Erythroblast (primary cell): Measurements from ENCODE around the gene WDR81.
A peak's percentile ranks its signal among the peaks of the same experiment; 100 is the strongest.

Source experiments
- DNase-seq, 2 experiments: peaks; one replicate each; lab custom pipeline; 2025; lab: John Stamatoyannopoulos, UW
- GATA1 ChIP-seq: IDR thresholded peaks from 2 replicates; pipeline ENCODE4 v1.6.1; 2011; ENCODE audit warnings: low read depth, mild to moderate bottlenecking, control low read depth, low read length, moderate library complexity
- POLR2A ChIP-seq: IDR thresholded peaks from 2 replicates; pipeline ENCODE4 v1.6.1; 2011; ENCODE audit warnings: mild to moderate bottlenecking, low read length

Gene WDR81

GRCh38 chr17:1779571-1780131 lies 55.1 kb downstream of the WDR81 start:
- no peak for TF ChIP-seq POLR2A
- no peak for TF ChIP-seq GATA1
- DNase-seq, result no peak

GRCh38 chr17:1782171-1782567 lies 57.7 kb downstream of the WDR81 start:
- no peak for DNase-seq
- TF ChIP-seq GATA1 (no peak), POLR2A (no peak)

DNA sequence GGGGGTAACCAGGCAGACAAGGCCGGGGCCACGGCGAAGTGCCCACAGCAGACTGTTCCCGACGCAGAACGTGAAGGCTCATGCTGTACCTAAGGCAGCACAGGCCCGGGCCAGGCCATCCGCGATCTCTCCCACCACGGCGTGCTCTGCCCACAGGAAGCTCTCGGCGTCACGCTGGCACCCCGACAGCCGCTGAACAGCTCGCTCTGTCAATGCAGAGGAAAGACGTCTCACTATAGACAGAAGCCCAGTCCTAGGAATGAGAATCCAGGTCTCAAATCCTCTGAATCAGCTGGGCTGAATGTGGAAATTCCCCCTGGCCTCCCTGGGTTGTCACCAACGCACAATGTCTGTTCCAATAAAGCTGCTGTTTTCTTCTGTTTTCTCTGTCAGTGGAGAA lies 58.8 kb downstream of the WDR81 start:
- TF ChIP-seq POLR2A (no peak), GATA1 (no peak)
- DNase-seq, result no peak

GRCh38 chr17:1783834-1784611 lies 59.5 kb downstream of the WDR81 start:
- peak; percentile 34 for TF ChIP-seq POLR2A
- TF ChIP-seq GATA1, result no peak
- peak; percentile 84 to 87 for DNase-seq

GRCh38 chr17:1785930-1786329 lies 61.4 kb downstream of the WDR81 start:
- TF ChIP-seq GATA1 (no peak), POLR2A (no peak)
- DNase-seq, result no peak

- no peak for DNase-seq
- TF ChIP-seq GATA1 (no peak), POLR2A (no peak)
Observed at GRCh38 chr17:1786708-1787107, 62.2 kb downstream of the WDR81 start.

- TF ChIP-seq GATA1 (no peak), POLR2A (no peak)
- DNase-seq, result peak in 1 of 2 experiments; percentile 18
Observed at GRCh38 chr17:1787301-1787902, 62.9 kb downstream of the WDR81 start.
